ENCODE data around the gene PTCHD4. TPM values are rescaled to one million over a fixed set of nuclear protein-coding genes. Genes with fewer than 3 reads are reported as not detected.

Gene PTCHD4
- polyA plus RNA-seq, 2 of the 4 experiments (the other 2 are of a cell fraction): 0.15 to 0.16 TPM

- Histone ChIP-seq H3K4me3 (no peak overlapping the region), H3K4me1 (no peaks in the 10 kb centered on the region), H3K9me3 (no peaks in the 10 kb centered on the region), H3K4me2 (no peak overlapping the region), H3K27ac (no peak overlapping the region)
- ATAC-seq (no peak), FAIRE-seq (no peak), DNase-seq (ENCODE audit: low read depth in 1 of 2, low spot score in 1 of 2) (no peak)
- no peak for TF ChIP-seq HOXA7 (CRISPR knock-in tag; IDR thresholded peaks at IDR 0.05)
- ChIA-PET POLR2A (no interaction called here), CTCF (no interaction called here)
Observed at GRCh38 chr6:48078120-48078519, 32.9 kb downstream of the PTCHD4 start.

- TF ChIP-seq BCL3 (IDR thresholded peaks at IDR 0.05) (no peak), PHF8 (IDR thresholded peaks at IDR 0.05; ENCODE audit: borderline replicate concordance, low read depth) (no peak), HEYL (CRISPR knock-in tag; IDR thresholded peaks at IDR 0.05) (no peak), NFE2L2 (conservative IDR thresholded peaks at IDR 0.05; ENCODE audit: low read length) (no peak), MAX (IDR thresholded peaks at IDR 0.05) (no peak), NPAS2 (CRISPR knock-in tag; IDR thresholded peaks at IDR 0.05; ENCODE audit: borderline replicate concordance) (no peak), GATA3 (IDR thresholded peaks at IDR 0.05; ENCODE audit: borderline replicate concordance) (no peak), KDM5A (IDR thresholded peaks at IDR 0.05) (no peak), PBX3 (IDR thresholded peaks at IDR 0.05) (no peak), RNF2 (IDR thresholded peaks at IDR 0.05; ENCODE audit: borderline replicate concordance, low read depth) (no peak), ESRRA (IDR thresholded peaks at IDR 0.05; ENCODE audit: borderline replicate concordance, low read length) (no peak), ELK1 (IDR thresholded peaks at IDR 0.05; ENCODE audit: low read depth, low read length) (no peak), MAZ (IDR thresholded peaks at IDR 0.05; ENCODE audit: borderline replicate concordance, low read depth, low read length) (no peak), REST (IDR thresholded peaks at IDR 0.05) (no peak), CHD2 (IDR thresholded peaks at IDR 0.05; ENCODE audit: low read length, partially characterized antibody) (no peak), FOXS1 (CRISPR knock-in tag; IDR thresholded peaks at IDR 0.05) (no peak)
- TF ChIP-seq, protein P1, sequence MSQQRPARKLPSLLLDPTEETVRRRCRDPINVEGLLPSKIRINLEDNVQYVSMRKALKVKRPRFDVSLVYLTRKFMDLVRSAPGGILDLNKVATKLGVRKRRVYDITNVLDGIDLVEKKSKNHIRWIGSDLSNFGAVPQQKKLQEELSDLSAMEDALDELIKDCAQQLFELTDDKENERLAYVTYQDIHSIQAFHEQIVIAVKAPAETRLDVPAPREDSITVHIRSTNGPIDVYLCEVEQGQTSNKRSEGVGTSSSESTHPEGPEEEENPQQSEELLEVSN (IDR thresholded peaks at IDR 0.05; ENCODE audit: borderline replicate concordance, low read depth): no peak
- FAIRE-seq (no peak), ATAC-seq (no peak), DNase-seq (ENCODE audit: low read depth in 1 of 2, low spot score in 1 of 2) (no peak)
- POLR2A ChIA-PET: no interaction called here
- no peaks in the 10 kb centered on the region for H3K4me1 ChIP-seq
- CTCF ChIA-PET: no interaction called here
- no peak overlapping the region for H3K27ac ChIP-seq
- H3K9me3 ChIP-seq: no peaks in the 10 kb centered on the region
- H3K4me2 ChIP-seq: no peak overlapping the region
- H3K4me3 ChIP-seq: no peak overlapping the region
Observed at GRCh38 chr6:48075181-48075580, 35.8 kb downstream of the PTCHD4 start.
